Raji (cell line): ENCODE measurements around the gene LRMDA.

Experiments used
- POLR2A ChIP-seq: IDR thresholded peaks from 2 replicates; pipeline ENCODE4 v1.6.1; 2011; ENCODE audit warnings: low read depth, low read length, control low read depth; ENCODE audit not compliant: insufficient read depth

Gene LRMDA

DNA sequence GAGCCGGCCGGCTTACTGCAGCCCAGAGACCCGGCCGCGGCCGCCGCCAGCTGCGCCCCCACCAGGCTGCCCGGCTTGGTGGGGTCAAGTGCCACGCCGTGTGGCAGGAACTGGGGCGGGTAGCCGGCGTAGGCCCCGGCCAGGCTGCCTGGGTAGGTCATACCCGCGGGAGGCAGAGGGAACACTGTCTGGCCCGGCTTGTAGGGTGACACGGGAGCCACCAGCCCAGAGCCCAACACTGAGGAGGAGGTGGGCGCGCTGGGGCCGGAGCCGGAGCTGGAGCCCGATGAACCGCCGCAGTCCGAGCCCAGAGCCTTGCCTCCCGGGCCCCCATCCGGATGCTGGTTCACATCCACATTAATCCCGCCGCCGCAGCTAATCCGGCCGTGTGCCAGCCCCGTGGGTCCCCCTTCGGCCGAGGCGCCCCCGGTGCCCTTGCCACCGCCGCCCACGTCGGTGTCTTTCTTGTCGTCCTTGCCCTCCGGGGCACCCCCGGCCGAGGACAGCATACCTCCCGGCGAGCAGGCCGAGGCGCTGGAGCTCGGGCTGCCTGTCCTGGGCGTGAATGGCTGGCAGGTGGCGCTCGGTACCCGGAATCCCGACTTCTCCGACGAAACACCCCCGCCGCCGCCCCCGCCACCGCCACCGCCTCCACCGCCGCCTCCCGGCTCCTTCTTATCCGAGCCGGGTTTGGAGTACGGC is 31.8 kb upstream of the LRMDA start:
- no peak for TF ChIP-seq POLR2A

- TF ChIP-seq POLR2A = no peak
These were observed 31.2 kb upstream of the LRMDA start for GRCh38 chr10:75400163-75400770.

GRCh38 chr10:75400771-75401568 is 30.5 kb upstream of the LRMDA start:
- TF ChIP-seq POLR2A = no peak

DNA sequence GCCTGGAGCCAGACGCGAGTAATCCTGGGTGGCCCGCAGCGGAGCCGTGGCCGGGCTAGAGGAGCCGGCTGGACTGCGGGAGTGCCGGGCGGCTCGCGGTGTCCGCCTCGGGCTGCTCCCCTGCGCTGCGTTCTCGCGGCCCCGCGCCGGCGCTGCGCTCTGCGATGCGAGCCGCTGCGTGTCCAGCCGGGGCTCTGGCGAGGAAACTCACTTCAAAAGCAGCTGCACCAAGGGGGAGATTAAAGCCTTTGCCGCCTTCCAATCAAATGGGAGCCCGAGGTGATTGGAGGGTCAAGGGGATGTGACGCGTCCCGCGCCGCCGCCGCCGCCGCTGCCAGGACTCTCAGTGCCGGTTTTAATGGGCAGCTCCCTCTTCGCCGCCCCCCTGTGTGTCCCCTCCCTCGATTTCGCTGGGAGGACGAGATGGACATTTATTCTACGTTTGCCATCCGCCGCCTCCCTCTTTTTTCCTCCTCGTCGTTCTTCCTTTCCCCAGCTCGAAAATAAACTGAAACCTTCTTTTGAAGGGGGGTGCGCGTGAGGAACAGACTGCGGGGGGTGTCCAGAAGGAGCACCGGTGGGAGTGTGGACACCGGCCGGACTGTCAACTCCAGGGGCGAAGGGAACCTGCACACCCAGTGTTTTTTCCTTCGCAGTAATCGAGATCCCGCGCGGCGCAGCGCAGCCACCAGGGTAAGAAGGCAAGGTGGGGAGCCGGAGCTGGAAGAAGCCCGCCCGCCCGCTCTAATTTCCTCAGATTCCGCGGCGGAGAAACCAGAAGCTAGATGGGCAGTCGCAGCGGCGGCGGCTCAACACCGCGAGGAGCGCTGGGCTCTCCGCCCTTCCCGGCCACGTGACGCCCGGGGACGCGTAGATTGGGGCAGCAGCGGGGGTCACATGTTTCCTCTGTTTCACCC is 29.6 kb upstream of the LRMDA start, which contains the start of gene ZNF503:
ZNF503 (minus strand) TSS at position 196 of the 917 bp plus-strand sequence. CDS start 345 bp downstream, outside the sequence.
- no peak for TF ChIP-seq POLR2A

GRCh38 chr10:75402486-75403143 is 28.8 kb upstream of the LRMDA start:
- TF ChIP-seq POLR2A = no peak

- no peak for TF ChIP-seq POLR2A
These were observed 28.1 kb upstream of the LRMDA start for GRCh38 chr10:75403144-75403938.

- no peak for TF ChIP-seq POLR2A
These were observed 27.2 kb upstream of the LRMDA start for GRCh38 chr10:75403939-75404814.

- no peak for TF ChIP-seq POLR2A
These were observed 26.4 kb upstream of the LRMDA start for GRCh38 chr10:75404815-75405597.

GRCh38 chr10:75405598-75406461 is 25.6 kb upstream of the LRMDA start:
- TF ChIP-seq POLR2A = no peak

DNA sequence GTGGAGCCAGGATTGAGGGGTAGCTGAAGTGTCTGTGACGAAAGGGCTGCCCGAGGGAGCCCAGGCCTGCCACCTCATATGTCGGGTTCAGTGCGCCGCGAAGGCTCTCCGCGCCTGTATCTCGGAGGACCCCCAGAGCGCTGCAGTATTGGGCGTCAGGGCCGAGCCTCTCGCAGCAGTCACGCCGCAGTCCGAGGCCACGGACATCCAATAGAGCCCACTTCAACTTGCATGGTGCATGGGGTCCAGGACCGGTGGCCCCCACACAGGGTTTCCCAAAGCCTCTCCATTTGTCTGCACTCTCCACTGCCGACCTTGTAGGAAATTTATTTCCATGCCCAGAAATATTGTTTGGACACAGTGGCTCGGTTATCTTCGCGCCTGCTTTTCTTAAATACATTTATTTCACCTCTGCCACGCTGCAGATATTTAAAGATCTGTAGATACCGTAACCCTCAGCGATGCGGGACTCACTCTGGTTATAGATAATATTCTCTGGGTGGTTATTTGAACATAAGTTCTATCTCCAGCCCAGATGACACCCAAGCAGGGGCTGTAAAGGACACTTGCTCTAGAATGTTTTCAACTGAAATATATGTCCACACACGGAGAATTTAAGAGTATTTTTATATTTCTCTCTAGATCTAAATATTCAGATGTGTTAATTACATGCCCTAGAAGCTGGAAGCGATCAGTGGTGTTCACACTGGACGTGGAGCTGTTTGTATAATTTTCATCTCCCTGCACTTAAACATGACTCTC is 24.8 kb upstream of the LRMDA start:
- TF ChIP-seq POLR2A = no peak
